GM12878 (cell line): Measurements from ENCODE around the gene CSNK1G2. TPM values are rescaled to one million over a fixed set of nuclear protein-coding genes. Genes with fewer than 3 reads are reported as not detected.

Source experiments
- ATAC-seq: fragments of 200-7000 bp; cut with Tn5 transposase; 3 replicates; pipeline ENCODE4 v1.9.1; 2020; ENCODE audit warnings: mild to moderate bottlenecking, moderate library complexity
- BruUV-seq: library from RNA; stranded (reverse); fragments of 400-500 nt; replicated peaks from 2 replicates; lab custom pipeline; 2021; lab: Mats Ljungman, UMichigan
- CTCF ChIA-PET: fragments of 300-600 bp; sonication (Branson Sonifier 250); formaldehyde crosslinking; extraction: SDS; loops from one replicate; lab custom pipeline; 2021; ENCODE audit warnings: inconsistent platforms; lab: Yijun Ruan, JAX
- POLR2A ChIA-PET: fragments of 350-600 bp; formaldehyde crosslinking; extraction: SDS; loops from one replicate; lab custom pipeline; 2021; ENCODE audit warnings: inconsistent platforms; lab: Charles Lee
- RAD21 ChIA-PET: fragments of 300-600 bp; sonication (Branson Sonifier 250); formaldehyde crosslinking; loops from one replicate; lab custom pipeline; 2023; ENCODE audit warnings: antibody characterized with exemption; ENCODE audit not compliant: unreplicated experiment; lab: Charles Lee
- SMC1A ChIA-PET: fragments of 300-600 bp; sonication (Branson Sonifier 250); formaldehyde crosslinking; loops from one replicate; lab custom pipeline; 2023; ENCODE audit not compliant: unreplicated experiment, uncharacterized antibody; lab: Charles Lee
- DNase-seq: peaks from one replicate; pipeline ENCODE4 v3.0.0-alpha.2; 2011; ENCODE audit warnings: low read depth, low spot score
- FAIRE-seq: peaks from 3 replicates; lab custom pipeline; 2011; peaks lifted over from hg19 to GRCh38; lab: Jason Lieb, UNC
- H2AFZ ChIP-seq: 2 replicates; pipeline ENCODE4 v1.6.0; 2011; ENCODE audit warnings: low read depth, low read length, control low read depth; ENCODE audit not compliant: control insufficient read depth
- H3K27ac ChIP-seq: 2 replicates; pipeline ENCODE4 v1.5.1; 2011; ENCODE audit warnings: control low read depth; ENCODE audit not compliant: control insufficient read depth, insufficient read depth
- H3K27me3 ChIP-seq, 2 experiments: replicated peaks in 1 of 2; 2 replicates each; pipeline versions ENCODE4 v1.6.0 to v1.6.1; 2011; ENCODE audit warnings: low read length in 1 of 2; ENCODE audit not compliant: control insufficient read depth in 2 of 2, insufficient read depth in 2 of 2
- H3K36me3 ChIP-seq, 2 experiments: 2 replicates each; pipeline ENCODE4 v1.5.1; 2011; ENCODE audit warnings: low read length in 1 of 2; ENCODE audit not compliant: control insufficient read depth in 2 of 2, insufficient read depth in 2 of 2
- H3K4me1 ChIP-seq: 2 replicates; pipeline ENCODE4 v1.6.1; 2011; ENCODE audit warnings: mild to moderate bottlenecking, low read length, moderate library complexity, mixed read lengths; ENCODE audit not compliant: control insufficient read depth, insufficient read depth
- H3K4me2 ChIP-seq: 2 replicates; pipeline ENCODE4 v1.6.0; 2011; ENCODE audit warnings: control low read depth; ENCODE audit not compliant: control insufficient read depth, insufficient read depth
- H3K4me3 ChIP-seq: fragments of 200-600 bp; sonication (generic); 2 replicates; pipeline ENCODE4 v1.5.1; 2016
- H3K79me2 ChIP-seq: 2 replicates; pipeline ENCODE4 v1.6.0; 2011; ENCODE audit warnings: low read length; ENCODE audit not compliant: control insufficient read depth, insufficient read depth
- H3K9ac ChIP-seq: 2 replicates; pipeline ENCODE4 v1.8.0; 2011; ENCODE audit warnings: low read length, control low read depth, mixed read lengths; ENCODE audit not compliant: control insufficient read depth, insufficient read depth
- H3K9me3 ChIP-seq: replicated peaks from 3 replicates; pipeline ENCODE4 v1.5.1; 2011; ENCODE audit warnings: mild to moderate bottlenecking, low read length; ENCODE audit not compliant: control insufficient read depth, insufficient read depth
- H4K20me1 ChIP-seq: 2 replicates; pipeline ENCODE4 v1.6.0; 2011; ENCODE audit not compliant: control insufficient read depth, insufficient read depth
- NR2F1 ChIP-seq: fragments of 450-650 bp; conservative IDR thresholded peaks from 2 replicates; pipeline ENCODE4 v1.6.1; 2017; ENCODE audit warnings: mild to moderate bottlenecking
- TARDBP ChIP-seq: IDR thresholded peaks from 2 replicates; pipeline ENCODE4 v1.6.1; 2016; ENCODE audit warnings: borderline replicate concordance
- YBX1 ChIP-seq: fragments of 450-650 bp; IDR thresholded peaks from 2 replicates; pipeline ENCODE4 v1.6.1; 2016; ENCODE audit warnings: antibody characterized with exemption
- WGBS: methylation state at CpG from one replicate; pipeline ENCODE4 v1.1.6; 2016; ENCODE audit warnings: low lambda C conversion rate; ENCODE audit not compliant: insufficient replicate concordance, insufficient coverage; ENCODE audit errors: missing lambda C conversion rate; 5-methylcytosine and 5-hydroxymethylcytosine counted together
- in situ Hi-C: fragments of 300-500 bp; cut with MboI; formaldehyde crosslinking; loops from 9 replicates; pipeline ENCODE4 v1.14.3; 2018; ENCODE audit warnings: mixed read lengths
- intact Hi-C: fragments of 100-400 bp; cut with micrococcal nuclease; formaldehyde crosslinking; loops from one replicate; pipeline ENCODE4 v1.14.2; 2022; ENCODE audit not compliant: unreplicated experiment
- polyA plus RNA-seq, 11 experiments: library from polyadenylated mRNA; depleted of rRNA in 4 of 11; unstranded in 6 of 11; stranded (reverse) in 5 of 11; fragments of >200 nt; fragmentation: Nextera tagmentation in 4 of 11; fragmentation: Illumina TruSeq in 1 of 11; extraction: Ambion mirVana in 4 of 11; extraction: Trizol in 1 of 11; gene quantifications; 1 replicate in 1 of 11; 2 replicates in 10 of 11; pipeline versions ENCODE4 v1.2.1 to v1.2.3, GENCODE V29; 2011 to 2016; ENCODE audit warnings: inconsistent platforms in 2 of 11, missing spikeins in 2 of 11, low read depth in 1 of 11
- total RNA-seq, 4 experiments: library from RNA; depleted of rRNA in 3 of 4; stranded (reverse); fragments of >200 nt in 3 of 4; fragmentation: Illumina TruSeq in 1 of 4; extraction: Trizol in 1 of 4; gene quantifications; 2 replicates each; pipeline versions ENCODE4 v1.2.1 to v1.2.3, GENCODE V29; 2013 to 2021

Gene CSNK1G2
- total and polyA plus RNA-seq, 10 of the 15 experiments (the other 5 are each of a cell fraction or from before 2014, with no cell fraction given): 0.64 to 109 (median 25.0) TPM

DNA sequence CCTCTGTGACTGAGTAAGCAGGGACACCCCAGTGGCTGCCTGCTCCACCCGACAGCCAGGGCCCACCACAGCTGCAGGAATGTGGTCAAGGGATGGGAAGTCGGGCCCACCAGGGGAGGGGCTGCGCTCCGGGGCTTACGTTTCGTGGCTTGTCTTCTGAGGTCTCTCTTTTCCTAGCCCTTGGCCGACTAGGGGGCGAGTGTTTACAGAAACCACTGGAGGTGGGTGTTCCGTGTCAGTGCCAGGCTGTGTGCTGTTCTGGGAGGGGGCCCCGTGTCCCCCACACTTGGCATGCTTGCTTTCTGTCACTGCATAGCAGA, 31.3 kb upstream of the CSNK1G2 start:
- Histone ChIP-seq H3K9me3 (no peaks in the 10 kb centered on the region), H3K4me2 (peak overlapping the region; percentile 50; the same call in 1 of the 2 replicates), H3K4me1 (peaks cover 18% of the 10 kb centered on the region), H3K27ac (no peak overlapping the region), H3K4me3 (peak overlapping the region; percentile 22; the same call in 1 of the 2 replicates), H3K36me3 (peaks cover 0 to 5% of the 10 kb centered on the region in 2 experiments; a peak in 2 of 4 replicates), H3K9ac (no peak overlapping the region), H3K27me3 (no peaks in the 10 kb centered on the region), H3K79me2 (peaks cover 36% of the 10 kb centered on the region), H4K20me1 (no peaks in the 10 kb centered on the region), H2AFZ (no peak overlapping the region)
- RAD21 ChIA-PET: no interaction called here
- ATAC-seq (no peak), FAIRE-seq (no peak), DNase-seq (no peak)
- SMC1A ChIA-PET: no interaction called here
- WGBS: 86% methylated on average over 10 of the region's 10 CpGs
- CTCF ChIA-PET: no interaction called here
- no peak for TF ChIP-seq YBX1
- in situ Hi-C loops (no loop called here), intact Hi-C loops (loop anchor here (5.0 to 10.0 kb wide), 2 partner anchors 108 to 185 kb away; partner anchors contain the start of genes BTBD2, IZUMO4 and MOB3A)
- BruUV-seq: no TSS peak
- POLR2A ChIA-PET: interaction anchor here (0.5 to 1.4 kb wide), 3 partner anchors 13 to 86 kb away, joined by 3 to 8 read pairs (median 4); no protein-coding TSS in a partner anchor

DNA sequence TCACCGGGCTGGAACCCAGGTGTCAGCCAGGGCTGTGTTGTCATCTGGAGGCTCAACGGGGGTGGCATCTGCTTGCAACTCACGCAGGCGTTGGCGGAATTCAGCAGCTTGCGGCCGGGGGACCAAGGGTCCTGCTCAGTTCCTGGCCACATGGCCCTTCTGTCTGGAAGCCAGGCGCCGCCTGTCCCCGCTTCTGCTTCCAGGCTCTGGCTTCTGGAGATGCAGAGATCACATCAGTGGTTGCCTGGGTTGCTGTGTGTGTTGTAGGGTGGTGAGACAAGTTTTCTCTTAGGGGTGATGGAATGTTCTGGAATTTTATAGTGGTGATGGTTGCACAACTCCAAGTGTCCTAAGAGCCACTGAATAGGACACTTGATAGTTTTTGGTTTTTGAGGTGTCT, 30.8 kb upstream of the CSNK1G2 start:
- ChIA-PET RAD21 (no interaction called here), SMC1A (no interaction called here), CTCF (interaction anchor here (0.9 kb wide), 1 partner anchor 17 kb away, joined by 4 read pairs; no protein-coding TSS in a partner anchor), POLR2A (interaction anchor here (0.6 kb wide), 1 partner anchor 26 kb away, joined by 4 read pairs; no protein-coding TSS in a partner anchor)
- Histone ChIP-seq H3K4me3 (no peak overlapping the region), H3K4me1 (peaks cover 17% of the 10 kb centered on the region), H3K4me2 (no peak overlapping the region), H3K27me3 (no peaks in the 10 kb centered on the region), H3K79me2 (peaks cover 36% of the 10 kb centered on the region), H4K20me1 (no peaks in the 10 kb centered on the region), H2AFZ (no peak overlapping the region), H3K9me3 (no peaks in the 10 kb centered on the region), H3K36me3 (peaks cover 0 to 5% of the 10 kb centered on the region in 2 experiments; a peak in 2 of 4 replicates), H3K9ac (no peak overlapping the region), H3K27ac (no peak overlapping the region)
- BruUV-seq: no TSS peak
- WGBS: over 99% methylated on average over 10 of the region's 10 CpGs
- TF ChIP-seq TARDBP (no peak), NR2F1 (no peak)
- intact Hi-C loops (no loop called here), in situ Hi-C loops (no loop called here)
- DNase-seq (no peak), FAIRE-seq (no peak), ATAC-seq (no peak)
